Esophagus muscularis mucosa (tissue), 4 donors: Measurements from ENCODE around the gene ISG20.

Experiments used
- CTCF ChIP-seq, 3 experiments: fragments of 200-600 bp in 2 of 3; fragments of 450-650 bp in 1 of 3; sonication (generic) in 2 of 3; IDR thresholded peaks; one replicate each; pipeline ENCODE4 v1.5.1; 2017 to 2019; ENCODE audit warnings: antibody characterized with exemption in 3 of 3, mild to moderate bottlenecking in 2 of 3, moderate library complexity in 1 of 3
- EP300 ChIP-seq: sonication (generic); formaldehyde crosslinking; IDR thresholded peaks from one replicate; pipeline ENCODE4 v1.6.1; 2017; ENCODE audit warnings: antibody characterized with exemption
- POLR2A ChIP-seq: fragments of 450-650 bp; IDR thresholded peaks from one replicate; pipeline ENCODE4 v1.6.1; 2017; ENCODE audit warnings: antibody characterized with exemption, moderate library complexity, mild to moderate bottlenecking, low read depth
- POLR2AphosphoS5 ChIP-seq, 2 donors: sonication (generic); formaldehyde crosslinking; IDR thresholded peaks; one replicate each; pipeline ENCODE4 v1.6.1; 2017; ENCODE audit warnings: antibody characterized with exemption in 2 of 2

- TF ChIP-seq CTCF (IDR thresholded peaks at IDR 0.05) (no peak), POLR2AphosphoS5 (IDR thresholded peaks at IDR 0.05) (no peak), EP300 (no peak), POLR2A (no peak)
Observed at GRCh38 chr15:88591384-88591783, 47.4 kb upstream of the ISG20 start.
